K562 (cell line): ENCODE measurements around the gene RAB13. TPM values are rescaled to one million over a fixed set of nuclear protein-coding genes. Genes with fewer than 3 reads are reported as not detected.
A peak's percentile ranks its signal among the peaks of the same experiment; 100 is the strongest.

Experiments
- BDP1 ChIP-seq: IDR thresholded peaks from 3 replicates; pipeline ENCODE4 v1.6.1; 2011; ENCODE audit not compliant: insufficient read length, insufficient read depth
- C11orf30 ChIP-seq: fragments of 450-650 bp; IDR thresholded peaks from 2 replicates; pipeline ENCODE4 v1.6.1; 2016; ENCODE audit warnings: low read depth, mild to moderate bottlenecking
- CXXC5 ChIP-seq: fragments of 250-450 bp; sonication (Bioruptor Pico); IDR thresholded peaks from 2 replicates; pipeline ENCODE4 v1.8.0; 2022; ENCODE audit warnings: inconsistent platforms, mild to moderate bottlenecking, moderate library complexity
- DLX4 ChIP-seq: fragments of 250-450 bp; sonication (Bioruptor Pico); IDR thresholded peaks from 2 replicates; pipeline ENCODE4 v1.6.1; 2021; ENCODE audit warnings: mild to moderate bottlenecking
- FIP1L1 ChIP-seq: fragments of 200-400 bp; formaldehyde crosslinking; IDR thresholded peaks from 2 replicates; pipeline ENCODE4 v1.6.1; 2018; ENCODE audit warnings: mild to moderate bottlenecking, low read depth, low read length; ENCODE audit not compliant: poor library complexity, severe bottlenecking
- HMG20A ChIP-seq: fragments of 450-650 bp; formaldehyde crosslinking; conservative IDR thresholded peaks from 2 replicates; pipeline ENCODE4 v1.4.0; 2020; ENCODE audit warnings: mild to moderate bottlenecking, mixed read lengths
- LCOR ChIP-seq: sonication (generic); formaldehyde crosslinking; IDR thresholded peaks from 2 replicates; pipeline ENCODE4 v1.8.0; 2022; ENCODE audit warnings: mild to moderate bottlenecking, missing genetic modification reagents
- MAFK ChIP-seq: IDR thresholded peaks from 2 replicates; pipeline ENCODE4 v1.6.1; 2011; ENCODE audit warnings: low read length, improper control_type of control experiment
- MTA1 ChIP-seq: fragments of 450-650 bp; IDR thresholded peaks from 2 replicates; pipeline ENCODE4 v1.6.1; 2017; ENCODE audit warnings: borderline replicate concordance
- NCOR1 ChIP-seq: fragments of 450-650 bp; IDR thresholded peaks from 2 replicates; pipeline ENCODE4 v1.6.1; 2016; ENCODE audit warnings: mild to moderate bottlenecking, moderate library complexity
- PTRF ChIP-seq: fragments of 450-650 bp; IDR thresholded peaks from 2 replicates; pipeline ENCODE4 v1.6.1; 2016; ENCODE audit warnings: mild to moderate bottlenecking, missing genetic modification characterization, missing compliant biosample characterization
- RBBP5 ChIP-seq: fragments of 200-600 bp; sonication (generic); IDR thresholded peaks from 2 replicates; pipeline ENCODE4 v1.6.1; 2012; ENCODE audit warnings: borderline replicate concordance, mild to moderate bottlenecking, low read length, control low read depth, inconsistent platforms; ENCODE audit not compliant: insufficient read depth, poor library complexity, severe bottlenecking
- RBM39 ChIP-seq: fragments of 200-400 bp; formaldehyde crosslinking; optimal IDR thresholded peaks from 2 replicates; pipeline ENCODE3; 2018; ENCODE audit warnings: low read depth, low read length
- RUNX1 ChIP-seq: sonication (generic); IDR thresholded peaks from 2 replicates; pipeline ENCODE4 v1.6.1; 2016; ENCODE audit warnings: antibody characterized with exemption, low read depth
- SAFB ChIP-seq: fragments of 200-400 bp; formaldehyde crosslinking; IDR thresholded peaks from 2 replicates; pipeline ENCODE4 v1.6.1; 2017; ENCODE audit warnings: low read depth, low read length, borderline replicate concordance
- SRSF1 ChIP-seq: fragments of 200-400 bp; formaldehyde crosslinking; IDR thresholded peaks from 2 replicates; pipeline ENCODE4 v1.6.1; 2017; ENCODE audit warnings: mild to moderate bottlenecking, low read depth, low read length, moderate library complexity
- STAG1 ChIP-seq: sonication (generic); formaldehyde crosslinking; IDR thresholded peaks from 2 replicates; pipeline ENCODE4 v1.5.0; 2020; ENCODE audit warnings: missing genetic modification reagents, borderline replicate concordance
- TSHZ1 ChIP-seq: fragments of 250-450 bp; sonication (Bioruptor Pico); IDR thresholded peaks from 2 replicates; pipeline ENCODE4 v1.4.0; 2020; ENCODE audit warnings: mild to moderate bottlenecking, moderate library complexity
- ZBTB26 ChIP-seq: fragments of 450-650 bp; formaldehyde crosslinking; IDR thresholded peaks from 2 replicates; pipeline ENCODE4 v1.4.0; 2022; ENCODE audit warnings: missing genetic modification characterization
- ZFPM2 ChIP-seq: fragments of 250-450 bp; sonication (Bioruptor Pico); IDR thresholded peaks from 2 replicates; pipeline ENCODE4 v1.5.1; 2022; ENCODE audit warnings: mild to moderate bottlenecking
- ZNF133 ChIP-seq: fragments of 250-450 bp; sonication (Bioruptor Pico); IDR thresholded peaks from 2 replicates; pipeline ENCODE4 v1.4.0; 2020; ENCODE audit warnings: mild to moderate bottlenecking
- ZNF830 ChIP-seq: fragments of 250-450 bp; sonication (Bioruptor Pico); IDR thresholded peaks from 2 replicates; pipeline ENCODE4 v1.5.0; 2021; ENCODE audit warnings: mild to moderate bottlenecking
- polyA plus RNA-seq, 8 experiments: library from polyadenylated mRNA; depleted of rRNA in 4 of 8; stranded (reverse) in 5 of 8; unstranded in 3 of 8; fragments of >200 nt; fragmentation: Nextera tagmentation in 2 of 8; fragmentation: Illumina TruSeq in 1 of 8; extraction: Ambion mirVana in 2 of 8; extraction: Trizol in 1 of 8; gene quantifications; 2 replicates each; pipeline versions ENCODE4 v1.2.1 to v1.2.3, GENCODE V29; 2011 to 2014; ENCODE audit warnings: inconsistent platforms in 1 of 8, missing spikeins in 1 of 8
- total RNA-seq, 7 experiments: library from RNA; depleted of rRNA in 6 of 7; stranded (reverse); fragments of >200 nt in 6 of 7; fragmentation: Illumina TruSeq in 2 of 7; extraction: Trizol in 2 of 7; gene quantifications; 2 replicates each; pipeline versions ENCODE4 v1.2.1 to v1.2.3, GENCODE V29; 2011 to 2021; ENCODE audit warnings: low replicate concordance in 1 of 7

The RAB13 gene
- total and polyA plus RNA-seq, 9 of the 15 experiments (the other 6 are each of a cell fraction or from before 2014, with no cell fraction given), result 22.3 to 100 (median 39.8) TPM

- TF ChIP-seq RBBP5 (peak; percentile 89), DLX4 (no peak), BDP1 (no peak), RBM39 (no peak), MTA1 (peak; percentile 65), ZBTB26 (CRISPR knock-in tag) (peak; percentile 93), ZNF133 (no peak), TSHZ1 (CRISPR knock-in tag) (no peak), RUNX1 (no peak), ZFPM2 (CRISPR knock-in tag) (no peak), MAFK (peak; percentile 37; the same call in 1 of the 2 replicates), CXXC5 (CRISPR knock-in tag) (peak; percentile 76), C11orf30 (peak; percentile 42; the same call in 1 of the 2 replicates), NCOR1 (0 out of 2 replicates have a peak, but pooled peaks have one; percentile 19), STAG1 (CRISPR knock-in tag) (no peak), HMG20A (CRISPR knock-in tag) (no peak), SAFB (no peak), LCOR (CRISPR knock-in tag) (0 out of 2 replicates have a peak, but pooled peaks have one; percentile 62), SRSF1 (no peak), PTRF (no peak), ZNF830 (no peak), FIP1L1 (peak; percentile 80)
Observed at GRCh38 chr1:153958111-153958960, 27.8 kb downstream of the RAB13 start, which contains the start of gene CRTC2 (continued).
